ENCODE data around the gene PTPRN2.
"Not testable (repeated sequence)": the region's sequence is repeated elsewhere in the genome, so short reads cannot be mapped to it uniquely, and the experiment has no call there.

The PTPRN2 gene

GRCh38 chr7:157671358-157672255 is 916.0 kb downstream of the PTPRN2 start:
- DNase-seq (ENCODE audit: low read depth in 2 of 2) = no peak

GRCh38 chr7:157670490-157671357 is 916.9 kb downstream of the PTPRN2 start:
- no peak for DNase-seq (ENCODE audit: low read depth in 2 of 2)

DNA sequence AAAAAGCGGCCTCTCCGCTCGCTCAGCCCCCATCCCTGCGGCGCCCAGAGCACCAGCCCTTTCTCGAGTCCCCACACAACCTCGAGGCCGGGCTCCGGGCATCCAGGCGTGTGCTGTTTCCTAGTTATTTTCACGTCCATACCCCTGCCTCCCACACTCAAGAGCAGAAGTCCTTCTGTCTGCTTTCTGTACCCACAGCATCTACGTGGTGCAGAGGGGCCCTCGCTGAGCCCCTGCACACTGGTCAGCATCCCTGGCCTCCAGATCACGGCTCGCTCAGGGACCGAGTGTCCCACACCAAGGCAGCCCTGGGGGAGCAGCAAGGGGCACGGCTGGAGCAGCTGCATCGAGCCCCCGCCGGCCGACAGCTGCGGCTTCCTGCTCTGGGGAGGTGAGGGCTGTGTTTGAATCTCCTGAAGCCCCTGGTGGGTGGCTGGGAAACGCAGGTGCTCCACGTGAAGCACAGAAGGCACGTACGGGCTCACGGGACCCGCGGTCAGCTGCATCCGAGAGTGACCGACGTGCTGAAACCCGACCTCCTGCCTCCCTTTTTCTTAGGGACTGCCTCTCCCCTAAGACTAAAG is 917.8 kb downstream of the PTPRN2 start:
- no peak for DNase-seq (ENCODE audit: low read depth in 2 of 2)

GRCh38 chr7:157668884-157669767 is 918.5 kb downstream of the PTPRN2 start:
- DNase-seq (ENCODE audit: low read depth in 2 of 2) = no peak

- no peak for DNase-seq (ENCODE audit: low read depth in 2 of 2)
Observed at GRCh38 chr7:157668221-157668883, 919.3 kb downstream of the PTPRN2 start.

- DNase-seq (ENCODE audit: low read depth in 2 of 2) = no peak
Observed at GRCh38 chr7:157667731-157668130, 919.9 kb downstream of the PTPRN2 start.

- DNase-seq (ENCODE audit: low read depth in 2 of 2) = no peak
Observed at GRCh38 chr7:157667261-157667660, 920.4 kb downstream of the PTPRN2 start.

DNA sequence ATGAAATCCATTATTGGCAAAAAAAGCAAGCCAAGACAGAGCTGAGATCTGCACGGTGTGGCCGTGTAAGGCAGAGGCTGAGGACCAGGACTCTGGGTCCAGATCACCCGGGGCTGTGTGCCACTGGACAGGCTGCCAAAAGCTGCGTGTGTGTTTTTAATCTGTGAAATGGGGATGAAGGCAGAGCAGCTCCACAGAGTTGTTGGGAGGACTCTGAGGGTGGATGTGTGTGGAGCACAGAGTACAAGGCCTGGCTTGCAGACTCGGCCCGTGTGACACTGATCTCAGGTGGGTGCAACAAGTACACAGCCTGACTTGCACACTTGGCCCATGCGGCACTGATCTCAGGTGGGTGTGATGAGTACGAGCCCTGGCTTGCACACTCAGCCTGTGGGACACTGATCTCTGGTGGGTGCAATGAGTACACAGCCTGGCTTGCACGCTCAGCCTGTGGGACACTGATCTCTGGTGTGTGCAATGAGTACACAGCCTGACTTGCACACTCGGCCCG is 921.0 kb downstream of the PTPRN2 start:
- no peak for DNase-seq (ENCODE audit: low read depth in 2 of 2)

GRCh38 chr7:157665634-157665988 is 922.0 kb downstream of the PTPRN2 start:
- not testable (repeated sequence) for DNase-seq (ENCODE audit: low read depth in 2 of 2)

DNA sequence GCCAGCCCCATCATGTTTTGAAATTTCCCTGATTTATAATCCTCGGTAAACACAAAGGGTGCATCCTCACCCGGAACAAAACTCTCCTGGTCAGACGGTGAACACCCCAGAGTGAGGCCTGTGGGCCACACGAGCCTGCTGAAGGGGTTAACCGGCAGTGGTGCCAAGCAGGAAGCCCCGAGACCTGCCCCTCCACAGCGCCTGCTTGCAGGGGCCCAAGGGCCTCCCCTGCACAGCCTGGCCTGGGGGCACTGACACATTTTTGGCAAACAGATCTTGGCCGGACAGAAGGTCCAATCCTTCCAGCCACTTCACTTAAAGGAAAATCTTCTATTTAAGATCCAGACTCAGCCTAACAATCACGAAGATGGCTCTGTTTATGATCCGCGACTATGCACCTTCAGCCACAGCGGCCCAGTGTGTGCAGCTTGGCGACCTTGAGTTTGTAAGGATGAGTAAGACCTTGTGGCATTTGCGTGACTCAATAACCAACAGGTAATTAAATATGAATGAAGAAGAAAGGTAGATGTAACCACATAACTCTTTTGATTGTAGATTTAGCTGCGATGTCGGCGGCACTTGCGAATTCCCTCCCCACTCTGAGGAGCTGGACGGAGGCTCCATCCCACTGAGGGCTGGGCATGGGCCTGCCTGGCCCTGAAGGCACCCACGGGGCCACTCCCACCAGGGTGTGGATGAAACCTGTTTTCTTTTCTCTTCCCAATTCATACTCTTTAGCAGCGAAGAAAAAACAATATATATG is 922.6 kb downstream of the PTPRN2 start:
- no peak for DNase-seq (ENCODE audit: low read depth in 2 of 2)

- DNase-seq (ENCODE audit: low read depth in 2 of 2) = no peak
Observed at GRCh38 chr7:157664034-157664433, 923.6 kb downstream of the PTPRN2 start.

DNA sequence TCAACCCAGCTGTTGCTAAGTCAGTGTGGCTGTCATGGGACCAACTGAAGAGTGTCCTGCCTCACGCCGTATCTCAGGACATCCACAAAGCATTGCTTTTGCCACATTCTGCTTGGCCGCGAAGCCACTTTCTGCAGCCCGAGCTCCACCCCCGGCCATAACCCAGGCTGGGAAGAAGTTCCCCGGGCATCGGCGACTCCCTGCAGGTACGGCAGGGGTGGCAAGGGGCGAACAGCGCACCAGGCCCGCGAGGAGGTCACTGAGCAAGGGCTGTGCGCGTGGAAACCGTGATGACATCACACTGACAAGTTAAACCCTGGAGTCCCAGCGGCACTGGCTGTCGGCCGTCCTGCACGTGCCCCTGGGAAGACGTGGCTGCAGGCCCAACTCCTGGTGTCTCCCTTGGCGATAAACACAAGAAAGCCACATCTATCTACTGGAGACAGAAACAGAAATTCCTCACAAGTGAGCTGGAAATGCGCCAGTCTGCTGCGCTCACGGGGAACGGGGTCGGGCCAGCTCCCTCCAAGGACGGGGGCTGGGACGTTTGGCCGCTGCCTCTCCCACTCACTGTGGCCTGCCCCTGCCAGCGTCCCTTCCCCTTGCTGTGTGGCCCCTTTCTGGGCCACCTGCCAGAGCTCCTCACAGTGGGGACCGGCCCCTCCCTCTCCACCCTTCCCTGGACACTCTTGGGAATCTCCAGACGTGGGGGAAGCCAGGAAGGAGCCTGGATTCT is 924.5 kb downstream of the PTPRN2 start:
- DNase-seq (ENCODE audit: low read depth in 2 of 2) = no peak

DNA sequence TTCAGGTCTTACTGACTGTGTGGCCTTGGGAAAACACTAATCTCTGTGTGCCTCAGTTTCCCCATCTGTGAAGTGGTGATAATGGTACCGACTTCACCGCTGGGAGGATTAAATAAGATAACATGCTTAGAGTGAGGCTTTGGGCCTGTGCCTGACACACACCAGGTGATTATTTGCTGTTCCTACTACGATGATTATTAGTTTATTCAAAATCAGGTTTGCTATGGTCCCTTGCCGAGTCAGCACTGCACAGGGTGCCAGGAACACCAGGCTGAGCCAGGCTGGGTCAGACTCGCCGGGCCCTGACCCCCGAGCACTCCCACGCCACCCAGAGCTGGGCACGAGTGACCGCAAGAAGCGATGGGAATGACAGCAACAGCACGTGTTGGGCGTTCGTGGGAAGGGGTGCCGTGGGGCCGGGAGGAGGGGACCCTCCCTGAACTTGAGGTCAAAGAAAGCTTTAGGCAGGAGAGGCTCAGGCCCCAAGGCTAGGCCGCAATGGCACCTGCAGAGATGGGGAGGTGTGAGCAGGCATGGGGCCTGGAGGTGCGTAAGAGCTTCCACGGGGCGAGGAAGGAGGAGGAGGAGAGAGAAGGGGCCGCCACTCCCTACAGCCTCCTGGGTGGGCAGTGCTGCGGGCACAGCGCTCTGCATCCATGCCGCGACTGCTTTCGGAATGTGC is 925.4 kb downstream of the PTPRN2 start:
- DNase-seq (ENCODE audit: low read depth in 2 of 2) = no peak

DNA sequence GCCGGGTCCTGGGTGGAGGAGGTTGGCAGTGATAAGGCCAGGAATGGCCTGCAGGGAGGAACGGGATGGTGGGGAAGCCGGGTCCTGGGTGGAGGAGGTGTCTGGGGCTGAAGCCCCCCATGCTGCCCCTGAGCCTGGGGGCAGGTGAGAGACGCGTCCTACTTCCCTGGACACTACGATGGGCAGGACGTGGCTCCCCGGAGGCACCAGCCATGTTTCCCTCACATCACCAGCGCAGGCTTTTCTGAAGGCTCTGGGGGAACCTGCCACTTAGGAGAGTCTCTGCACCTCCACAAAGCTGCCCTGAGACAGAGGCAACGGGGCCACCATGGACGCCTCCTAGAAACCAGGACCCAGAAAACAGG is 926.0 kb downstream of the PTPRN2 start:
- DNase-seq (ENCODE audit: low read depth in 2 of 2) = no peak

- no peak for DNase-seq (ENCODE audit: low read depth in 2 of 2)
Observed at GRCh38 chr7:157660971-157661610, 926.5 kb downstream of the PTPRN2 start.

DNA sequence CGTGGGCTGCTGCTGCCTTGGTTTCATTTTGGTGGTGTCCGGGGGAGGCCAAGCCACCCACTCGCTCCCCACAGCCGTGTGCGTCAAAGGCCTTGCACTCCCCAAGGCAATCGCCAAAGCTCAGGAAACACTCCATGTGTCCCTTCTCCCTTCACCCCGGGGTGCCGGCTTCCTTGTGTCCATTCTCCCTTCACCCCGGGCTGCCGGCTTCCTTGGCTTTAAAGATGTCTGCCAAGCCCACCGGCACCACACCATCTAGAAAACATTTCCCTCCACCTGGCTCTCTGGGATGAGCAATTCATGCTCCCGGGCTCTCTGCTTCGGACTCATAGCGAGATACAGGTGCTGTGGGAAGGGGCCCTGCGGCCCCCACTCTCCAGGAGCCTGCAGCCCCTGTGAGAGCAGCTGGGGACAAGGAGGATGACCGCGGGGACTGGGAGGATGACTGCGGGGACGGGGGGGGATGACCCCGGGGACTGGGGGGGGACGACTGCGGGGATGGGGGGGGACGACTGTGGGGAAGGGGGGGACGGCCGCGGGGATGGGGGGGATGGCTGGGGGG is 928.7 kb downstream of the PTPRN2 start:
- no peak for DNase-seq (ENCODE audit: low read depth in 2 of 2)

All from activated CD4-positive, alpha-beta T cell treated with anti-CD3 and anti-CD28 coated beads for 24 hours (primary cell).